ENCODE data around the gene ZNF341.

Gene ZNF341

GRCh38 chr20:33788351-33789049 lies 56.7 kb downstream of the ZNF341 start:
- Histone ChIP-seq H3K4me3 (ENCODE audit: low read length) (no peak overlapping the region), H3K9ac (ENCODE audit: low read length) (no peak overlapping the region), H3K27me3 (ENCODE audit: low read depth, low read length) (no peaks in the 10 kb centered on the region), H3K27ac (ENCODE audit: low read length) (no peak overlapping the region), H3K9me3 (ENCODE audit: insufficient read depth, low read length) (no peaks in the 10 kb centered on the region), H3K79me2 (ENCODE audit: low read length) (no peaks in the 10 kb centered on the region), H3K4me2 (ENCODE audit: low read length) (no peak overlapping the region), H4K20me1 (ENCODE audit: insufficient read depth, low read length) (no peaks in the 10 kb centered on the region), H3K4me1 (ENCODE audit: low read length) (peaks cover 4% of the 10 kb centered on the region), H3K36me3 (replicated peaks; ENCODE audit: low read depth, low read length) (no peaks in the 10 kb centered on the region), H2AFZ (ENCODE audit: low read depth, low read length) (no peak overlapping the region)
- no peak for TF ChIP-seq EZH2phosphoT487 (IDR thresholded peaks at IDR 0.05; ENCODE audit: low read depth)
- TF ChIP-seq CTCF (IDR thresholded peaks at IDR 0.05; ENCODE audit: low read depth, low read length): no peak

GRCh38 chr20:33789109-33789857 lies 57.5 kb downstream of the ZNF341 start:
- no peak overlapping the region for H3K27ac ChIP-seq (ENCODE audit: low read length)
- H3K79me2 ChIP-seq (ENCODE audit: low read length): no peaks in the 10 kb centered on the region
- no peak for TF ChIP-seq EZH2phosphoT487 (IDR thresholded peaks at IDR 0.05; ENCODE audit: low read depth)
- TF ChIP-seq CTCF (IDR thresholded peaks at IDR 0.05; ENCODE audit: low read depth, low read length): no peak
- no peak overlapping the region for H3K9ac ChIP-seq (ENCODE audit: low read length)
- no peak overlapping the region for H2AFZ ChIP-seq (ENCODE audit: low read depth, low read length)
- H3K4me1 ChIP-seq (ENCODE audit: low read length): peaks cover 4% of the 10 kb centered on the region
- no peaks in the 10 kb centered on the region for H3K27me3 ChIP-seq (ENCODE audit: low read depth, low read length)
- H3K36me3 ChIP-seq (replicated peaks; ENCODE audit: low read depth, low read length): no peaks in the 10 kb centered on the region
- no peak overlapping the region for H3K4me3 ChIP-seq (ENCODE audit: low read length)
- H4K20me1 ChIP-seq (ENCODE audit: insufficient read depth, low read length): no peaks in the 10 kb centered on the region
- H3K9me3 ChIP-seq (ENCODE audit: insufficient read depth, low read length): no peaks in the 10 kb centered on the region
- H3K4me2 ChIP-seq (ENCODE audit: low read length): no peak overlapping the region

GRCh38 chr20:33789858-33790182 lies 58.0 kb downstream of the ZNF341 start:
- Histone ChIP-seq H3K9ac (ENCODE audit: low read length) (no peak overlapping the region), H3K36me3 (replicated peaks; ENCODE audit: low read depth, low read length) (no peaks in the 10 kb centered on the region), H3K9me3 (ENCODE audit: insufficient read depth, low read length) (no peaks in the 10 kb centered on the region), H3K4me3 (ENCODE audit: low read length) (no peak overlapping the region), H3K27ac (ENCODE audit: low read length) (no peak overlapping the region), H4K20me1 (ENCODE audit: insufficient read depth, low read length) (no peaks in the 10 kb centered on the region), H2AFZ (ENCODE audit: low read depth, low read length) (no peak overlapping the region), H3K27me3 (ENCODE audit: low read depth, low read length) (no peaks in the 10 kb centered on the region), H3K4me1 (ENCODE audit: low read length) (peaks cover 4% of the 10 kb centered on the region), H3K4me2 (ENCODE audit: low read length) (no peak overlapping the region), H3K79me2 (ENCODE audit: low read length) (no peaks in the 10 kb centered on the region)
- TF ChIP-seq CTCF (IDR thresholded peaks at IDR 0.05; ENCODE audit: low read depth, low read length) (no peak), EZH2phosphoT487 (IDR thresholded peaks at IDR 0.05; ENCODE audit: low read depth) (no peak)

GRCh38 chr20:33790566-33790965 lies 58.8 kb downstream of the ZNF341 start:
- no peak overlapping the region for H3K9ac ChIP-seq (ENCODE audit: low read length)
- no peaks in the 10 kb centered on the region for H3K79me2 ChIP-seq (ENCODE audit: low read length)
- H3K36me3 ChIP-seq (replicated peaks; ENCODE audit: low read depth, low read length): no peaks in the 10 kb centered on the region
- TF ChIP-seq EZH2phosphoT487 (IDR thresholded peaks at IDR 0.05; ENCODE audit: low read depth) (no peak), CTCF (IDR thresholded peaks at IDR 0.05; ENCODE audit: low read depth, low read length) (no peak)
- no peak overlapping the region for H2AFZ ChIP-seq (ENCODE audit: low read depth, low read length)
- H3K9me3 ChIP-seq (ENCODE audit: insufficient read depth, low read length): no peaks in the 10 kb centered on the region
- no peak overlapping the region for H3K4me3 ChIP-seq (ENCODE audit: low read length)
- no peaks in the 10 kb centered on the region for H3K27me3 ChIP-seq (ENCODE audit: low read depth, low read length)
- H4K20me1 ChIP-seq (ENCODE audit: insufficient read depth, low read length): no peaks in the 10 kb centered on the region
- no peak overlapping the region for H3K27ac ChIP-seq (ENCODE audit: low read length)
- H3K4me2 ChIP-seq (ENCODE audit: low read length): no peak overlapping the region
- peaks cover 4% of the 10 kb centered on the region for H3K4me1 ChIP-seq (ENCODE audit: low read length)
